GM18909 (cell line): ENCODE data around the gene AHR.
A peak's percentile ranks its signal among the peaks of the same experiment; 100 is the strongest.
"Not testable (repeated sequence)": the region's sequence is repeated elsewhere in the genome, so short reads cannot be mapped to it uniquely, and the experiment has no call there.

Experiments
- ATAC-seq: cut with Tn5 transposase; IDR thresholded peaks from one replicate; pipeline ENCODE4 v1.9.1; 2021; ENCODE audit warnings: mild to moderate bottlenecking; ENCODE audit not compliant: unreplicated experiment, poor library complexity

The AHR gene

DNA sequence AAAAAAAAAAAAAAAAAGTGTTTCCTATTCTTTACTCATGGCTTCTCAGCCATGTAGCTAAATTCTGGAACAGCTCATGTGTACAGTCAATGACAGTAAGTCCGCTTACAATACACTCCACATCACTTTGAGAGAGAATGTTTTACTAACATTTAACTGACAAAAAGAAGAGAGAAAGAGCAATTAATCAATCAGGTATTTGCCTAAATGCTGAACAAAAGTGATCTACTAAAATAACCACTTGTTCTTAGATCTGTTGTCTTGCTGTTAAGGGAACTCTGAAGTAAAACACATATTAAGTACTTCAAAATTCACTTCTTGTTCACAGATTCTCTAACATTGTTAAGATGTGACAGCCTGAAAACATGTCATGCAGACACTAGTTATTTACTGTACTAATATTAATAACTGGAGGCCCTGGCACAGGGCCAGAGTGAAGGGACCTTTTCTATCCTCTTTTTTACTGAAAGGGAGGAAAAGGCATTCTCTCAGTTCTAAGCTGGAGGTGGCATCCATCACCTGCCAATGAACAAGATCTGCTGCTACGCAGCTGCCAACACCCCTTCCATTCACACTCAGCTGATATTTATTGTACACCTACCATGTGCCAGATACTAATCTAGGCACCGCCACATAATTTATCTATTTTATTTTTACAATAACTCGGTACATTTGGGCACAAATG, 72.6 kb downstream of the AHR start:
- ATAC-seq = no peak

DNA sequence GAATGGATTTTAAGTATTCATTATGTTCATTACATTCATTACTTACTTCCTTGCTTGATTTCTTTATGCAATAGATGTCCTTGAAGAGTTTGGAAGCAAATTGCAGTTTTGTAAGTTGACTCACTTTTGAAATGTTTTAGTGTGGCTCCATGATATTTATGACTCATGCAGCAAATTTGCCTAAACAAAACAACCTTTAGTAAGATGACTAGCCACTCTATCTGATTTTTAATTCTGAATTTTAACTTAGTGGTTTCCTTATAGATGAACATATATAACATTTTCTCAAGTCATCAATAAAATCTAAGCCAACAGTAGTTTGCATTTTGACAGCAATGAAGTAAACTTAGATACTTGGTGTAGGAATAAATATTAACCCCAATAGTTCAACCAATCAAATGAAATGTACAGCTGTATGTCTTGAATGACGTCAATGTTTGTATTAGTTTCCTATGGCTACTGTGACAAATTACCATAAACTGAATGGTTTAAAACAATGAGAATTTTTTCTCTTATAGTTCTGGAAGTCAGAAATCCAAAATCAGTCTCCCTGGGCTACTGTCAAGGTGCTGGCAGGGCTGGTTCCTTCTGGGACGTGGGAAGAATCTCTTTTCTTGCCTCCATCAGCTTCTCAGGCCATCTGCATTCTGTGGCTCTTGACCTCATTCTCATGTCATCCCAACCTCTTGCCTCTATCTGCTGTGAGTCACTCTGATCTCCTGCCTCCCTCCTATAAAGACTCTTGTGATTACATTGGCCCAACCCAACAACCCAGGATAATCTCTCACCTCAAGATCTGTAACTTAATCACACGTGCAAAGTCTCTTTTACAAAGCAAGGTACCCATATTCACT, 73.4 kb downstream of the AHR start:
- ATAC-seq = no peak

DNA sequence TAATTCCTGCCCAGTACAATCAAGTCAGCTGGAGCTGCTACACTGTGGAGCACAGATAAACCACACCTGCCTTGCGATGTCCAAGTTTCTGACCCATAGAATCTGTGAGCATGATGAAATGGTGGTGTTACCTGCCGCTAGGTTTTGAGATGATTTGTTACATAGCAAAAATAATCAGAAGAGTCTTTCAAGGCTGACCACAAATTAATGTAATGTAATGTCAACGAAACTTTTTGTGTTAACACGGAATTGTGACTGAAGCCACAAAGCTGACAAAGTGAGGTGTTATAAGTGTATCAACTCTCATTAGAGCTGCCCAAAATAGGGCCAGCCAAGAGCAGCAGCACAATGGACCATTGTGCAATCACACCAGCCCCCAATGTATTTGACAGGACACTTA, 75.7 kb downstream of the AHR start:
- no peak for ATAC-seq

DNA sequence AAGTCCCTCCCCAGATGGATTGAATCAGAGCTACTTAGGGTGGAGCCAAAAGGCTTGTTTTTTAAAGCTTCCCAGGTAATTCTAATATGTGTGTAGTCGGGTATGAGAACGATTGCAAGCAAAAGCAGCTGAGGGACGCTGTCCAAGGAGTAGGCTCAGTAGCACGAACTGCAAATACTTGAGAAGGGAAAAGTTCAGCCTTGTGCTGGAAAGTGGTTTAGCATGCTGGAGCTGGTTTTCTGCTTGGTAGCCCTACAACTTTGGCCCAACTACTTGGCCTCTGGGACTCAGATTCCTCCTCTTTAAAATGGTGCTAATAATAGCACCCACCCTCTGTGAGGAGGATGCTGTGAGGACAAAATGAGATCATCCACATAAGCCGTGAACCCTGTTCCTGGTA, 76.2 kb downstream of the AHR start:
- no peak for ATAC-seq

DNA sequence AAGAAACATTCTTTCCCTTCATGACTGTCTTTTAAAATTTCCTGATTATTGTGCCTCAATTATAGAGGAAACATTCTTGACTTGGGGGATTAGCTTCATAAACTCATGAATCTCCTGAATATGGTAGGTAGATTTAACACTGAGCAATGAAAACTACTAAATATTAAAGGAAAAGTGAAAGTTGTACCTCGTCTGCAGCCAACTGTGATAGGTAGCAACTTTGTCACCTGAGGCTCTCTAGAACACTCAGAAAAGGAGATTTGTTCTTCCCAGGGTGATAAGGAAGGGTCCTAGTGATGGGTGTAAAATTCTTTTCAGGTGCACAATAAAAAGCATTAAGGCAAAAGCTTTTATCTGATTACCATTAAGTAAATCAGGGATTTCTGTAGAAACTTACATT, 78.1 kb downstream of the AHR start:
- no peak for ATAC-seq

GRCh38 chr7:17380736-17381662, 82.5 kb downstream of the AHR start:
- ATAC-seq = no peak

GRCh38 chr7:17382408-17383354, 84.2 kb downstream of the AHR start:
- ATAC-seq = peak; percentile 59

- ATAC-seq = no peak
These were observed 85.9 kb downstream of the AHR start for GRCh38 chr7:17384400-17384799.

DNA sequence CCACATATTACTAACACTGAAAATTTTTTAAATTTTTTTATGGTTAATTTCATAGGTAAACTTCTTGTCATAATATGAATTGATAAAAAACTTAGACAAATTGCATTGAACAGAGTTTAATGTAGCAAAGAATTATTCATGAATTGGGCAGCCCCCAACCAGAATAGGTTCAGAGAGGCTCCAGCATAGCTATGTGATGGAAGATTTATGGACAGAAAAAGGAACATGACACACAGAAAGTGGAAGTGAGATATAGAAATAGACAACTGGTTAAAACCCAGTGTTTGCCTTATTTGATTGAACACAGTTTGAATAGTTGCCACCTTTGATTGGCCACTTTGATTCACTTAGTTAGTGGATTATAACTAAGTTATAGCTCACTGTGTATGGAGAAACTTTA, 87.2 kb downstream of the AHR start:
- no peak for ATAC-seq

DNA sequence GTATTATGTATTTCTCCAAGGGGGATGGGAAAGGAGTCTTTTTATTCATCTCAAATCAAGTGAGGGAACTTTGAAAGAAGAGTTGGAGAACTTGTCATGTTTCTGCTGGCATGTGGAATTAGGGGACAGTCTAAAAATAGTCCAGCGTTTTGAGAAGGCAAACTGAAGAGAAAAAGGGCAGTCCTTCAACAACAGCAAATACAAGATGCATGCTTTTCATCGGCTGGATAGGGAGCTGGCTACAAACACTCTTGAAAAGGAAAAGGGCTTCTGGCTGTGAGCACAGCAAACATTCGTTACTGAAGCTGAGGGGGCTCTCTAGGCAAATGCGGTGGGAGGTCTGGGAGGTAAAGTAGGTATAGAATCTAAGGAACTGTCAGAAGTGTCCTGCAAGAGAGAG, 91.9 kb downstream of the AHR start:
- no peak for ATAC-seq

DNA sequence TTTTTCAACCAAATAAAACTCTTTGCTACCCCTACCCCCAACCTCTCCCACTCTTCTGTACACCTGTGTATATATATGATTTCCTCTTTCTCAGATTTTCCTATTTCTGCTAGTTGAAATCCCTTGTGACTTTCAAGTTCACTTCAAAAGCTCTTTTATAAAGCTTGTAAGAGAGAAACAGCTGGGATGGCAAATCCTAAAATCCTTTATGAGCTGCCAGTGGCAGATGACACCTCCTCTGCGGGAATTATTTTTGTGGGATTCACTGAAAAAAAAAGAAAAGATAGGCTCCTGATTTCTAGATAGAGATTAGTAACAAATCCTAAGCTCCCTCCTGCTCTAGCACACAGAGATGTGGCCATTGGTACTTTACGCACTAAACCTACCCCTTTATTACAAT, 92.9 kb downstream of the AHR start:
- ATAC-seq = no peak

- ATAC-seq = no peak
These were observed 94.4 kb downstream of the AHR start for GRCh38 chr7:17392846-17393245.

GRCh38 chr7:17394563-17394962, 96.1 kb downstream of the AHR start:
- not testable (repeated sequence) for ATAC-seq
